AG09319 (cell line): ENCODE data around the gene LAPTM4A.

ENCODE experiments used
- DNase-seq: peaks from one replicate; pipeline ENCODE4 v3.0.0-alpha.2; 2010; ENCODE audit warnings: low read depth; ENCODE audit errors: extremely low read depth
- TF ChIP-seq, protein P1 (sequence below): IDR thresholded peaks from 2 replicates; pipeline ENCODE4 v1.5.1; 2011; ENCODE audit warnings: low read depth, mild to moderate bottlenecking, inconsistent platforms, low read length, moderate library complexity

The LAPTM4A gene

DNA sequence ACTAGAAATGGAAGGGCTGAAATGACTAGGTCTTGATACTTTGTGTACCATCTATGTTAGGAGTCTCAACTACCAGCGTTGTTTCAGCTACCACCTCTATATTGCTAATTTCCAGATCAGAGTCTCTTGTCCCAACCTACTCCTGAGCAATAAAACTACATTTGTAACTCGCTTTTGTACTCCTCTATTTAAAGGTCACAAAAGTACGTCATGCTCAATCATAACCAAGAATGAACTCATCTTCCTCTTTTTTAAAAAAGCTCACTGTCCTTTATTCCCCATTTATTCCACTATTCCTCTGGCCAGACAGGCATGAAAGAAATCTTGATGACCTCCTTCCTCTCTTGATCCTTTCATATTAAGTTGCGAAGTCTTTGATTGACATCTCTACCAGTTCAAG is 27.7 kb downstream of the LAPTM4A start:
- DNase-seq, result no peak
- TF ChIP-seq, protein P1, sequence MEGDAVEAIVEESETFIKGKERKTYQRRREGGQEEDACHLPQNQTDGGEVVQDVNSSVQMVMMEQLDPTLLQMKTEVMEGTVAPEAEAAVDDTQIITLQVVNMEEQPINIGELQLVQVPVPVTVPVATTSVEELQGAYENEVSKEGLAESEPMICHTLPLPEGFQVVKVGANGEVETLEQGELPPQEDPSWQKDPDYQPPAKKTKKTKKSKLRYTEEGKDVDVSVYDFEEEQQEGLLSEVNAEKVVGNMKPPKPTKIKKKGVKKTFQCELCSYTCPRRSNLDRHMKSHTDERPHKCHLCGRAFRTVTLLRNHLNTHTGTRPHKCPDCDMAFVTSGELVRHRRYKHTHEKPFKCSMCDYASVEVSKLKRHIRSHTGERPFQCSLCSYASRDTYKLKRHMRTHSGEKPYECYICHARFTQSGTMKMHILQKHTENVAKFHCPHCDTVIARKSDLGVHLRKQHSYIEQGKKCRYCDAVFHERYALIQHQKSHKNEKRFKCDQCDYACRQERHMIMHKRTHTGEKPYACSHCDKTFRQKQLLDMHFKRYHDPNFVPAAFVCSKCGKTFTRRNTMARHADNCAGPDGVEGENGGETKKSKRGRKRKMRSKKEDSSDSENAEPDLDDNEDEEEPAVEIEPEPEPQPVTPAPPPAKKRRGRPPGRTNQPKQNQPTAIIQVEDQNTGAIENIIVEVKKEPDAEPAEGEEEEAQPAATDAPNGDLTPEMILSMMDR, result no peak

- TF ChIP-seq, protein P1, result no peak
- no peak for DNase-seq
These were observed 29.9 kb downstream of the LAPTM4A start for GRCh38 chr2:20021405-20022009.

DNA sequence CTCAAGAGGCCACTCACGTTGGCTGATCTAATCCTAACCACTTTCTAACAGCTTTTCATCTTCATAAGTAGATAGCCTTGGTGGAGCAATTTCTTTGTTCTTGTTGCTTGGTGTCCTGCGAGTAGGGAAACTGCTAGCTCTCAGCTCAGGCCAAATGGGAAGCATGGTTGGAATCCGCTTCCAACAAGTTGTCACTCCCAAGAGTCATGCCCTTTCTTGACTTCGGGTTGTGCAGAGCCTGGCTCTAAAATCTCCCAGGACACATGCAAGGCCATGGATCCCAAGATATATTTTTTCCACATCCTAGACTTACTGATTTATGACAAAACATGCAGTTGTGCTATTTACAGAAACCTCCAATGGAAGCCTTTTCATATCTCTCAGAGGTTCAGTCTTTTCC is 31.7 kb downstream of the LAPTM4A start:
- no peak for DNase-seq
- TF ChIP-seq, protein P1, result no peak

GRCh38 chr2:20018601-20019152 is 32.8 kb downstream of the LAPTM4A start:
- DNase-seq, result no peak
- TF ChIP-seq, protein P1, result no peak

DNA sequence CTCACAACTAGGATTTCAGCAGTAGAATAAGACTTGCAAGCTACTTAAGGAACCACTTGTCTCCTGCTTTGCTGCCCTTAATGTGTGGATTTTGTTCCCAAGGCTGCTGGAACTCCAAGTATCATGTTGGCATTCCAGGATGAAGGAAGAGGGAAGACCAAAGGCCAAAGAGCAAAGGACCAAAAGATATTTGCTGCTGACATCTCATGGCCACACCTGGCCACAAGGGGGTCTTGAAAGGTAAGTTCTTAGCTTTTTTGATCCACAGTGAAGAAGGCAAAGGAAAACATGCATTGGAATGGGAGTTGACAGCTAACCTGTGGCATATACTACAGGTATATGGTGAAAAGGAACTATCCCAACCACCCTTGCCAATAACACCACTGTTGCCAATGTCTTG is 35.1 kb downstream of the LAPTM4A start:
- DNase-seq, result no peak
- TF ChIP-seq, protein P1, result no peak

GRCh38 chr2:20015482-20016083 is 35.8 kb downstream of the LAPTM4A start:
- TF ChIP-seq, protein P1, result peak; percentile 44
- DNase-seq, result peak; percentile 28

DNA sequence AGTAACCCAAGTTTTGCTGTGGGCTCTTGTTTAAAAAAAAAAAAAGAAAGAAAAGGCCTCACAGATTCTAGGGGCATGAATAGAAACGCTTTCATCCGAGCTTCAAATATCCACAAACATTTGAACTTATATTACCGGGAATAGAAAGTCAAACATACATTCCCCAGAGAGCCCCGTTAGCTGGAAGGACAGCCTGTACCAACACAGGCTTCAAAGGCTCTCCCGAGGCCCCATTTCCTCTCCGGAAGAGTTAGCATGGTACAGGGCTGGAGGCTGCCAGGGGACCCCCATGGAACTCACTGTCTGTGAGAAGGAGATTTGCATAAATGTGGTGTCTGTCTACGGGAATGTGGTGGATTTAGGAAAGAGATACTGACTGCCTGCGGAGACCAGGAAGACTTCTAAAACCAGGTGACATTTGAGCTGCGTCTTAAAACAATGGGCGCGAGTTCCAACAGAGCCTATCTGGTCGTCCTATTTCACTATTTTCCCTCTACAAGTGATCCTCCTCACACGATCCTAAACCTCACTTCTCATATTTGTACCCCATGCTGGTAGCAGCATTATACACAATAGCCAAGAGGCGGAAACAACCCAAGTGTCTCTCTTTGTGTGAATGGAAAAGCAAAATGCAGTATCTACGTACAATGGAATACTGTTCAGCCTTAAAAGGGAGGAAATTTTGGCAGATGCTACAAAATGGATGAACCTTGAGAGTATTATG is 38.1 kb downstream of the LAPTM4A start:
- no peak for DNase-seq
- TF ChIP-seq, protein P1, result no peak
